ENCODE data around the gene PHC3.

PHC3 gene

GRCh38 chr3:170081079-170081741 lies 100.3 kb downstream of the PHC3 start:
- DNase-seq: no peak
- intact Hi-C loops (cut with DNase I): no loop called here

- no peak for DNase-seq
- intact Hi-C loops (cut with DNase I): no loop called here
Observed at GRCh38 chr3:170080605-170081004, 100.9 kb downstream of the PHC3 start.

- intact Hi-C loops (cut with DNase I): no loop called here
- DNase-seq: no peak
Observed at GRCh38 chr3:170079536-170080165, 101.9 kb downstream of the PHC3 start.

GRCh38 chr3:170078620-170079281 lies 102.8 kb downstream of the PHC3 start:
- no peak for DNase-seq
- intact Hi-C loops (cut with DNase I): no loop called here

- DNase-seq: no peak
- intact Hi-C loops (cut with DNase I): no loop called here
Observed at GRCh38 chr3:170077361-170077760, 104.2 kb downstream of the PHC3 start.

- intact Hi-C loops (cut with DNase I): no loop called here
- DNase-seq: no peak
Observed at GRCh38 chr3:170076715-170077238, 104.8 kb downstream of the PHC3 start.

- intact Hi-C loops (cut with DNase I): no loop called here
- no peak for DNase-seq
Observed at GRCh38 chr3:170075441-170076091, 106.0 kb downstream of the PHC3 start.

GRCh38 chr3:170064108-170064507 lies 117.4 kb downstream of the PHC3 start:
- DNase-seq: peak in 1 of 10 donors; percentile 52
- intact Hi-C loops (cut with DNase I): no loop called here

- intact Hi-C loops (cut with DNase I): no loop called here
- peak in 1 of 10 donors; percentile 71 for DNase-seq
Observed at GRCh38 chr3:170063691-170064090, 117.8 kb downstream of the PHC3 start.

- intact Hi-C loops (cut with DNase I): no loop called here
- peak in 1 of 10 donors; percentile 35 for DNase-seq
Observed at GRCh38 chr3:170062769-170063168, 118.8 kb downstream of the PHC3 start.

- intact Hi-C loops (cut with DNase I): no loop called here
- peak in 1 of 10 donors; percentile 76 for DNase-seq
Observed at GRCh38 chr3:170062068-170062467, 119.5 kb downstream of the PHC3 start.

GRCh38 chr3:170059447-170059846 lies 122.1 kb downstream of the PHC3 start:
- intact Hi-C loops (cut with DNase I): no loop called here
- no peak for DNase-seq

GRCh38 chr3:170058127-170058526 lies 123.4 kb downstream of the PHC3 start:
- intact Hi-C loops (cut with DNase I): no loop called here
- no peak for DNase-seq

- intact Hi-C loops (cut with DNase I): no loop called here
- DNase-seq: no peak
Observed at GRCh38 chr3:170057550-170057949, 124.0 kb downstream of the PHC3 start.

GRCh38 chr3:170056710-170057454 lies 124.7 kb downstream of the PHC3 start:
- DNase-seq: no peak
- intact Hi-C loops (cut with DNase I): no loop called here

- intact Hi-C loops (cut with DNase I): no loop called here
- no peak for DNase-seq
Observed at GRCh38 chr3:170055209-170055608, 126.3 kb downstream of the PHC3 start.

- DNase-seq: no peak
- intact Hi-C loops (cut with DNase I): no loop called here
Observed at GRCh38 chr3:170054204-170054603, 127.3 kb downstream of the PHC3 start.

- intact Hi-C loops (cut with DNase I): no loop called here
- DNase-seq: no peak
Observed at GRCh38 chr3:170052398-170052797, 129.1 kb downstream of the PHC3 start.

GRCh38 chr3:170050753-170051152 lies 130.8 kb downstream of the PHC3 start:
- intact Hi-C loops (cut with DNase I): no loop called here
- no peak for DNase-seq

Measured in posterior cingulate gyrus (tissue), 11 donors.